Panc1 (cell line): ENCODE measurements around the gene FSIP2.

ENCODE experiments used
- POLR2AphosphoS5 ChIP-seq: IDR thresholded peaks from 2 replicates; pipeline ENCODE4 v1.6.1; 2012; ENCODE audit warnings: mild to moderate bottlenecking, low read depth, low read length, moderate library complexity
- TCF7L2 ChIP-seq: IDR thresholded peaks from 2 replicates; pipeline ENCODE4 v1.6.1; 2011; ENCODE audit warnings: mild to moderate bottlenecking, low read depth, low read length, inconsistent platforms
- TF ChIP-seq, protein P1 (sequence below): fragments of 450-650 bp; IDR thresholded peaks from 2 replicates; pipeline ENCODE4 v1.5.1; 2017; ENCODE audit warnings: mild to moderate bottlenecking

DNA sequence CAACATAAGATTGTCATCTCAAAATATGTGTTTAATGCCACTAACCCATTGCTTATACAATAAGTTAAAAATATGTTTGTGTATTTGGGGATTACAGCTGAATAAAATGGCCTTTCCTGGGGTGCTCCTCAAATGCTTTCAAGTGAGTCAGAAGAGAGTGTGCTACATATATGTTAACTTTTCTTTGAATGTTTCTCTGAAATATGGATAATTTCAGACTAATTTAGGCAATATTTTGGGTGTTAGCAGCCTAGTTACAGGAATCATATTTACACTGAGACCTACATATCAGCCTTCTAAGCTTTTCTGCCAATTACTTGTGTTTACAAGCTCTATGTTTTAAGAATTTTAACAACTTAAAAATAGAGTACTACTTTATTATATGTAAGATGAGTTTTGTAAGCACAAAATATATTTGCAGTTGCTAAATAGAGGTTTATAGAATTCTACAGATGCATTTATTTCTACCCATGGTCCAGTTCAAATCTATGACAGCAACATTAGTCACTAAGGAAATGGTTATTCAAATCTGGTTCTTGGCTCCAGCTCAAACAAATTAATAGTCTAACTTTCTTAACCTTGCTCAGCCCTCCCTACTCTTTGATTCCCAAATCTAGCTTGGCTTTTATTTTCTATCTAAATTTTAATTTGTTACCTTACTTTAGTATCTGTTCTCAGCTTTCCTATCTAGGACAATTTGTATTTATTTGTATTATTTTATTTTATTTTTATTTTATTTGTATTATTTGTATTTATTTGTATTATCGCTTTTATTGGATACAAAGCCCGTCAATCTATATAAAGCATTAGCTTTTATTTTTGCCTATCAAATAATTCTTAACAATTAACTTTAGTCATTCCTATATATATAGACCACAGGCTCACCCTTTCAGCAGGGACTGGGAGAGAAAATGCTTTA is 48.9 kb downstream of the FSIP2 start:
- TF ChIP-seq, protein P1, sequence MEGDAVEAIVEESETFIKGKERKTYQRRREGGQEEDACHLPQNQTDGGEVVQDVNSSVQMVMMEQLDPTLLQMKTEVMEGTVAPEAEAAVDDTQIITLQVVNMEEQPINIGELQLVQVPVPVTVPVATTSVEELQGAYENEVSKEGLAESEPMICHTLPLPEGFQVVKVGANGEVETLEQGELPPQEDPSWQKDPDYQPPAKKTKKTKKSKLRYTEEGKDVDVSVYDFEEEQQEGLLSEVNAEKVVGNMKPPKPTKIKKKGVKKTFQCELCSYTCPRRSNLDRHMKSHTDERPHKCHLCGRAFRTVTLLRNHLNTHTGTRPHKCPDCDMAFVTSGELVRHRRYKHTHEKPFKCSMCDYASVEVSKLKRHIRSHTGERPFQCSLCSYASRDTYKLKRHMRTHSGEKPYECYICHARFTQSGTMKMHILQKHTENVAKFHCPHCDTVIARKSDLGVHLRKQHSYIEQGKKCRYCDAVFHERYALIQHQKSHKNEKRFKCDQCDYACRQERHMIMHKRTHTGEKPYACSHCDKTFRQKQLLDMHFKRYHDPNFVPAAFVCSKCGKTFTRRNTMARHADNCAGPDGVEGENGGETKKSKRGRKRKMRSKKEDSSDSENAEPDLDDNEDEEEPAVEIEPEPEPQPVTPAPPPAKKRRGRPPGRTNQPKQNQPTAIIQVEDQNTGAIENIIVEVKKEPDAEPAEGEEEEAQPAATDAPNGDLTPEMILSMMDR, result no peak
- TF ChIP-seq TCF7L2 (no peak), POLR2AphosphoS5 (no peak)
